HCT116 (cell line): ENCODE measurements around the gene SLC52A1.
"Not testable (repeated sequence)": the region's sequence is repeated elsewhere in the genome, so short reads cannot be mapped to it uniquely, and the experiment has no call there.

Experiments
- CTCF ChIP-seq, 3 experiments: fragments of 200-600 bp in 1 of 3; sonication (generic) in 1 of 3; IDR thresholded peaks in 2 of 3; conservative IDR thresholded peaks in 1 of 3; 2 replicates each; pipeline ENCODE4 v1.5.1; 2012 to 2017; ENCODE audit warnings: low read depth in 2 of 3, low read length in 2 of 3, antibody characterized with exemption in 1 of 3, borderline replicate concordance in 1 of 3, control low read depth in 1 of 3, mild to moderate bottlenecking in 1 of 3, mixed read lengths in 1 of 3, mixed run types in 1 of 3, moderate library complexity in 1 of 3; ENCODE audit not compliant: insufficient read depth in 1 of 3
- EZH2phosphoT487 ChIP-seq: fragments of 200-600 bp; IDR thresholded peaks from 2 replicates; pipeline ENCODE4 v1.6.1; 2018; ENCODE audit warnings: antibody characterized with exemption, borderline replicate concordance
- MAX ChIP-seq: IDR thresholded peaks from 2 replicates; pipeline ENCODE4 v1.6.1; 2012
- POLR2AphosphoS5 ChIP-seq: IDR thresholded peaks from 2 replicates; pipeline ENCODE4 v1.6.1; 2011; ENCODE audit warnings: mild to moderate bottlenecking, low read depth, low read length, moderate library complexity
- ZBTB33 ChIP-seq: IDR thresholded peaks from 2 replicates; pipeline ENCODE4 v1.6.1; 2011; ENCODE audit warnings: mild to moderate bottlenecking, low read length, moderate library complexity; ENCODE audit not compliant: insufficient replicate concordance; ENCODE audit errors: extremely low read depth

- TF ChIP-seq EZH2phosphoT487; POLR2AphosphoS5; ZBTB33; CTCF (IDR thresholded peaks at IDR 0.05 in 2 of 3, conservative IDR thresholded peaks at IDR 0.05 in 1 of 3; ENCODE audit: borderline replicate concordance in 1 of 3, insufficient read depth in 1 of 3, low read depth in 2 of 3, low read length in 2 of 3); MAX: not testable (repeated sequence)
Measured at GRCh38 chr17:5077275-5077674, 42.0 kb upstream of the SLC52A1 start.
